CD4-positive, alpha-beta T cell (primary cell): ENCODE data around the gene TSPAN18. TPM values are rescaled to one million over a fixed set of nuclear protein-coding genes. Genes with fewer than 3 reads are reported as not detected.

Source experiments
- ATAC-seq: fragments of 200-7000 bp; cut with Tn5 transposase; one replicate; pipeline ENCODE4 v1.10.0; 2022; ENCODE audit warnings: mild to moderate bottlenecking; ENCODE audit not compliant: poor library complexity
- CTCF ChIA-PET: fragments of 350-600 bp; sonication (Branson Sonifier 250); formaldehyde crosslinking; loops from one replicate; lab custom pipeline; 2021; ENCODE audit warnings: antibody characterized with exemption, inconsistent platforms; lab: Charles Lee
- POLR2A ChIA-PET: fragments of 350-600 bp; sonication (Branson Sonifier 250); formaldehyde crosslinking; loops from one replicate; lab custom pipeline; 2021; ENCODE audit warnings: antibody characterized with exemption, inconsistent platforms; lab: Charles Lee
- DNase-seq, 14 experiments: peaks; one replicate each; pipeline ENCODE4 v3.0.0-alpha.2; 2013 to 2020; ENCODE audit warnings: mixed read lengths in 2 of 14
- H3K27ac ChIP-seq, 2 donors: one replicate each; pipeline versions ENCODE4 v1.5.1 to v1.7.0; 2013; ENCODE audit warnings: low read length in 2 of 2, low read depth in 1 of 2, mild to moderate bottlenecking in 1 of 2
- H3K27me3 ChIP-seq, 2 experiments: 1 replicate in 1 of 2; 2 replicates in 1 of 2; pipeline versions ENCODE4 v1.6.1 to v1.7.0; 2013; ENCODE audit warnings: low read length in 2 of 2, control low read depth in 1 of 2, mild to moderate bottlenecking in 1 of 2, moderate library complexity in 1 of 2; ENCODE audit not compliant: insufficient read depth in 2 of 2, control insufficient read depth in 1 of 2
- H3K36me3 ChIP-seq: one replicate; pipeline ENCODE4 v1.6.1; 2013; ENCODE audit warnings: low read length, control low read depth; ENCODE audit not compliant: insufficient read depth
- H3K4me1 ChIP-seq: one replicate; pipeline ENCODE4 v1.6.1; 2013; ENCODE audit warnings: low read length, control low read depth; ENCODE audit not compliant: insufficient read depth
- H3K4me3 ChIP-seq: one replicate; pipeline ENCODE4 v1.5.1; 2013; ENCODE audit warnings: mild to moderate bottlenecking, low read length, moderate library complexity
- H3K9me3 ChIP-seq, 2 experiments: 1 replicate in 1 of 2; 2 replicates in 1 of 2; pipeline versions ENCODE4 v1.6.1 to v1.7.0; 2013; ENCODE audit warnings: low read length in 2 of 2, mild to moderate bottlenecking in 2 of 2, control low read depth in 1 of 2, moderate library complexity in 1 of 2; ENCODE audit not compliant: control insufficient read depth in 1 of 2, insufficient read depth in 1 of 2
- H3K27ac Mint-ChIP-seq: one replicate; pipeline ENCODE4 v1.8.0; 2020; ENCODE audit warnings: mixed read lengths
- H3K27me3 Mint-ChIP-seq: one replicate; pipeline ENCODE4 v1.8.0; 2021; ENCODE audit warnings: mixed read lengths
- H3K36me3 Mint-ChIP-seq: one replicate; pipeline ENCODE4 v1.8.0; 2021; ENCODE audit warnings: low read depth, mixed read lengths
- H3K4me1 Mint-ChIP-seq: one replicate; pipeline ENCODE4 v1.8.0; 2021; ENCODE audit warnings: low read depth, mixed read lengths
- H3K4me3 Mint-ChIP-seq: one replicate; pipeline ENCODE4 v1.8.0; 2020; ENCODE audit warnings: mild to moderate bottlenecking, mixed read lengths
- H3K9me3 Mint-ChIP-seq: one replicate; pipeline ENCODE4 v1.8.0; 2020; ENCODE audit warnings: mixed read lengths
- CTCF ChIP-seq: fragments of 200-600 bp; IDR thresholded peaks from one replicate; pipeline ENCODE4 v1.8.0; 2022; ENCODE audit warnings: antibody characterized with exemption, mild to moderate bottlenecking
- intact Hi-C, 2 experiments: fragments of 100-400 bp; cut with DNase I in 1 of 2; cut with micrococcal nuclease in 1 of 2; formaldehyde crosslinking; loops; one replicate each; pipeline versions ENCODE4 v1.15.1 to v1.9.0; 2023 to 2025; cut with DNase I, micrococcal nuclease
- total RNA-seq, 174 experiments: library from RNA in 2 of 174; stranded (reverse) in 2 of 174; gene quantifications; one replicate each; pipeline ENCODE4 v1.2.3 and lab custom pipeline; 2021 to 2026

TSPAN18 gene
- total RNA-seq, 2 experiments from 2014 or later: 23.0 to 25.3 TPM

- no peak overlapping the region for H3K27ac ChIP-seq
- peak overlapping the region; percentile 87 for H3K4me3 Mint-ChIP-seq
- TF ChIP-seq CTCF: no peak
- H3K27me3 Mint-ChIP-seq: no peaks in the 10 kb centered on the region
- no peak for ATAC-seq
- intact Hi-C loops: no loop called here
- no peak overlapping the region for H3K27ac Mint-ChIP-seq
- POLR2A ChIA-PET: no interaction called here
- no peak overlapping the region for H3K4me3 ChIP-seq
- no peaks in the 10 kb centered on the region for H3K36me3 ChIP-seq
- H3K36me3 Mint-ChIP-seq: no peaks in the 10 kb centered on the region
- DNase-seq: no peak
- CTCF ChIA-PET: no interaction called here
- peaks cover 26% of the 10 kb centered on the region for H3K4me1 ChIP-seq
- H3K4me1 Mint-ChIP-seq: peaks cover 5% of the 10 kb centered on the region
- H3K9me3 ChIP-seq: no peaks in the 10 kb centered on the region
- no peaks in the 10 kb centered on the region for H3K27me3 ChIP-seq
- no peaks in the 10 kb centered on the region for H3K9me3 Mint-ChIP-seq
These were observed 225.3 kb downstream of the TSPAN18 start for GRCh38 chr11:44952082-44952481.

GRCh38 chr11:44952500-44953260 is 225.9 kb downstream of the TSPAN18 start:
- Histone ChIP-seq H3K27ac (no peak overlapping the region), H3K36me3 (no peaks in the 10 kb centered on the region), H3K27me3 (no peaks in the 10 kb centered on the region), H3K4me1 (peaks cover 26% of the 10 kb centered on the region), H3K9me3 (no peaks in the 10 kb centered on the region), H3K4me3 (no peak overlapping the region)
- no peak for TF ChIP-seq CTCF
- peaks cover 5% of the 10 kb centered on the region for H3K4me1 Mint-ChIP-seq
- H3K9me3 Mint-ChIP-seq: no peaks in the 10 kb centered on the region
- no peak for DNase-seq
- no peak for ATAC-seq
- no peaks in the 10 kb centered on the region for H3K36me3 Mint-ChIP-seq
- intact Hi-C loops: no loop called here
- no peaks in the 10 kb centered on the region for H3K27me3 Mint-ChIP-seq
- POLR2A ChIA-PET: no interaction called here
- peak overlapping the region; percentile 87 for H3K4me3 Mint-ChIP-seq
- CTCF ChIA-PET: no interaction called here
- H3K27ac Mint-ChIP-seq: no peak overlapping the region

- ATAC-seq: no peak
- intact Hi-C loops: no loop called here
These were observed 227.5 kb downstream of the TSPAN18 start for GRCh38 chr11:44954051-44954906.

More at GRCh38 chr11:44954051-44954906, 227.5 kb downstream of the TSPAN18 start:
- Histone ChIP-seq H3K27me3 (no peaks in the 10 kb centered on the region), H3K27ac (no peak overlapping the region), H3K4me1 (peaks cover 18% of the 10 kb centered on the region), H3K9me3 (no peaks in the 10 kb centered on the region), H3K4me3 (no peak overlapping the region), H3K36me3 (no peaks in the 10 kb centered on the region)
- ChIA-PET POLR2A (no interaction called here), CTCF (no interaction called here)
- H3K36me3 Mint-ChIP-seq: no peaks in the 10 kb centered on the region
- peaks cover 5% of the 10 kb centered on the region for H3K4me1 Mint-ChIP-seq
- no peaks in the 10 kb centered on the region for H3K27me3 Mint-ChIP-seq
- TF ChIP-seq CTCF: no peak
- no peak overlapping the region for H3K27ac Mint-ChIP-seq
- no peak overlapping the region for H3K4me3 Mint-ChIP-seq
- no peaks in the 10 kb centered on the region for H3K9me3 Mint-ChIP-seq
- no peak for DNase-seq
